Raji (cell line): ENCODE data around the gene DDX51.

Experiments
- POLR2A ChIP-seq: IDR thresholded peaks from 2 replicates; pipeline ENCODE4 v1.6.1; 2011; ENCODE audit warnings: low read depth, low read length, control low read depth; ENCODE audit not compliant: insufficient read depth

Gene DDX51

DNA sequence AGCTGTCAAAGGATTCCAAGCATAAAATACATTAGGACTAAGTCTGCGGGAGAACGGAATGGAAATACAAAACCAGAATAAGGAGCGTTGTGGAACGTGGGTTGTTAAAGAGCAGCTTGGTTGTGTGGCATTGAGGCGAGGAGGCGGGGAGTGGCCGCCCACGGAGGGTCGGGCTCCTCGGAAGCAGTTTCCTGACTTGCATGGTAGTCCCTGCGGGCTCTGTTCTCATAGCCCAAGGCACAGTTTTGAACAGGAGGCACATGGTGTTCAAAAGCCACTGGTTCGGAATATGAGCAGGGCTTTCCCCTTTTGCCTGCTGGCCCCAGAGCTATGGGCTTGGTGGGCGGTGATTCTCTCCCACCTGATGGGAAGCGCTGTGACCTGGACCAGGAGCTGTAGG is 12.2 kb downstream of the DDX51 start:
- no peak for TF ChIP-seq POLR2A

DNA sequence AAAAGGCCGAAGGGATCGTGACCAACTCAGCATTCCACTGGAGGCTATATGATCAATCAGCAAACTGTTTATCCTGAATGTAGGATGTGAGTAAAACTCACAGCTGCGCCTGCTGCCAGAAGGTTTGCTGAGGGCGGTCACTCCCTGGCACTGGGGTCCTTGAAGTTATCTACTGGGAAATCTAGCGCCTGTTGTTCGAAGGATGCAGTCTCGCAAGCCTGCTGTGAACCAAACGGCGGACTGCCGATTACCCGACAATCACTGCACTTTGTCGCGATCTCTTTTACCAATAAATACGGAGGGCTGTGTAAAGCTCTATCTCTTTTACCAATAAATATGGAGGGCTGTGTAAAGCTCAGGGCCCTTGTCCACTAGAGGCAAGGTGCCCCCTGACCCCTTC is 12.9 kb downstream of the DDX51 start:
- no peak for TF ChIP-seq POLR2A

DNA sequence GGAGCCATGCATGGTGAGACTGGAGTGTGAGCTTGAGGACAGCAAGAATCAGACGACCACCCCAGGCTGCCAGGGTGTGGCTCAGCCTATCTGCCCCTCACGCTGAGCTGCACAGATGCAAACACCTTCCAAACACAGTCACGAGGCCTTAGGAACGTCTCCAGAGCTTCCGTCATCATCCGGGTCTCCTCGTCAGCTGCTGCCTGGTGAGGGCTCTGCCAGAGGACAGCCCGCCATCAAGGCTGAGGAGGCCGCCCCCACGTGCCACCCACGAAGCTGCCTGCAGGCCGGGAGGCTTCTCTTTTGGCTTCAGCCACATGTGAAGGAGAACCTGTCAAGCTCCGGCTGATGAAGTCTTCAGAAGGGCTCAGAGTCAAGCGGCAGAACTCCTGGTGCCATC is 13.4 kb downstream of the DDX51 start:
- TF ChIP-seq POLR2A, result no peak

DNA sequence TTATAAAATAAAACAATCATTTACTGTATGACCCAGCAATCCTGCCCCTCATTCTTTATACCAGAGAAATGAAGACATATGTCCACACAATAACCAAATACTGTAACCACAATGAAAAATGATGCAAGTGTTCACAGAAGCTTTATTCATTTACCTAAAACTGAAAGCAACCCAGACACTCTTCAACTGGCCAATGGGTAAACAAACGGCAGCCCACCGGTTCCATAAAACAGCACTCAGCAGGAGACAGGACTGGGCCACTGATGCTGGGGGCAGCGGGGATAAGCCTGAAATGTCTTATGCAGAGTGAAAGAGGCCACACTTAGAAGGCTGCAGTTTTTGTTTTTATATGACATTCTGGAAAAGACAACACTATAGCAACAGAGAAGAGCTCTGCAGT is 15.1 kb downstream of the DDX51 start:
- TF ChIP-seq POLR2A, result no peak

DNA sequence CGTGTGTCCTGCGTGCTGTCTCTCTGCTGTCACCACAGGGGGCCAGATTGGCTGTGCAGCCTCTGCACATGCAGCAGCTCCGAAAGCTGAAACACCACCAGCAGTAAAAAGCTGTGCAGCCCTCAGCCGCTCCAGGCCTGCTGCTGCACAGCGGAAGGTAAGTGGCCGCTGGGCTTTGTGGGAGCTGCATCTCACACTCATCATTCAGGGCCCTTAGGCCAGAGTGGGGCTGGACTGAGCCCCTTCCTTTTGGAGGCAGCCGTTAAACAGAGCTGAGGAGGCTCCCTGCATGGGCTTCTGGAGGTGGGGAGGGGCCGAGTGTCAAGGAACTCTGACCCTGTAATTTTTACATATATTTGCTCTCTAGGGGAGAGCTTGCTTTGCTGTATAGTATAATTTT is 17.1 kb downstream of the DDX51 start:
- no peak for TF ChIP-seq POLR2A

DNA sequence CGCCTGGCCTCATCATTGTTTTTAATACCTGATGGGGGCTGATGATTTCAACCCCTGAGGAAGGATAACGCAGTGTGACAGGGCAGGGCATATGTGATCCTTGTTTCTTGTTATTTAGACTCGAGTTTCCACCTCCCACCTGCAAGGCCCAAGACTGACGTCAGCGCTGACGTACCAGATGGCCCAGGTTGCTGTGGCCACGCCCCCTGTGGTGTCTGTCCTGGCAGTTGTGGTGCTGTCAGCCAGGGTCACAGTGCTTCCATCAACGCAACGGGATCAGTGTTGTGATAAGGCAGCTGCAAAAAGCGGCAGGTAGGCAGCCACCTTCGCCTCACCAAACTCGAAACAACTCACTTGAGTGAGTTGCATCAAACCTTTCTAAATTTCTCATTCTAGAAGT is 18.4 kb downstream of the DDX51 start:
- TF ChIP-seq POLR2A, result no peak

DNA sequence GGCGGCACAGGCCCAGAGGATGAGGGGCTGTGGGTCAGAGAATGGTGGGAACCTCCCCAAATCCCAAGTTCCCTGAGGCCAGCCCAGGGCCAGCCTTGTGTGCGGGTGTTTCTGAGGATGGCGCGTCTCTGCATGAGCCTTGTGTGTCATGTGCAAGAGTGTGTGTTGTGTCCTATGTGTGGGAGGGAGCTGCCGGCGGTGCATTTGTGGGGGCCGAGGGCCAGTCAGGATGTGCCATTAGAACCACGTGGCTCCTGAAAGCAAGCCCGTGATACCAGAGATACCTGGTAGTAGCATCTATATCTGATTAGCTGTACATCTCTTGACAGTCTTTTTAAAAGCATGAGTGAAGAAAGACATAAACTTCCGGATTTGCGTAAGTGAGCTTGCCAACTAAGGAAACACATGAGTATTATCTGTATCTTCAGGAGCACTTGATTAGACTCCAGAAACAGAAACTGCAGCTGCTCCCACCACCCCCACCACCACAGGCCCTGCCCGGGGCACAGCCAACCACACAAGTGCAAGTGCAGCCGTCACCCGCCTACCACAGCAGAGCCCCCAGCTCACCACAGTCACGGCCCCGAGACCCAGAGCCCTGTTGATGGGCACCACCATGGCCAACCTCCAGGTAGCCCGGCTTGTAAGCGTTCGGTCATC is 19.2 kb downstream of the DDX51 start:
- no peak for TF ChIP-seq POLR2A

DNA sequence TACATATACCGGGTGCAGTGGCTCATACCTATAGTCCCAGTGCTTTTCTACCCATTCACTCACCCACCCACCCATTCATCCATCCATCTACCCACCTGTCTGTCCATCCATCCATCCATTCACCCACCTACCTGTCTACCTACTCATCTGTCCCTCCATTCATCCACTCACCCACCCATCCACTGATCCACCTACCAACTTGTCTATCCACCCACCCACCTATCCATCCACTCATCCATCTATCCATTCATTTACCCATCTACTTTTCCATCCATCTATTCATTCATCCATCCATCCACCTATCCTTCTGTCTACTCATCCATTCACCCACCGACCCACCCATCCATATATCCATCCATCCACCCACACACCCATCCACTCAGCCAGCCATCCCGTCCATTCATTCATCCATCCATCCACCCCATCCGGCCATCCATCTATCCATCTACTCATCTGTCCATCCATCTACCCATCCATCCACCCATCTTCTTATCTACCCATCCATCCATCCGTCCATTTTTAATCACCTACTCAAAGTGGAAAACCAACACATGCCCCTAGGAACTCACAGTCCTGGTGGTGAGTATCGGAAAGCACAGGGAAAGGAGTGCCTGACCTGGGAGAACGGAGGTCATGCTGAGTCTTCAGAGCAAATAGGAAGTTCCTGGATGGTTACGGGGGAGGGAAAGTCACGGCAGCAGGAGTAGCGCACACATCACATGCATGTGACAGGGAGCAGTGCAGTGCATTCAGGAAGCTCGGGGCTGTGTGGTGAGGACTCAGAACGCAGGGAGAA is 20.0 kb downstream of the DDX51 start:
- TF ChIP-seq POLR2A, result no peak

DNA sequence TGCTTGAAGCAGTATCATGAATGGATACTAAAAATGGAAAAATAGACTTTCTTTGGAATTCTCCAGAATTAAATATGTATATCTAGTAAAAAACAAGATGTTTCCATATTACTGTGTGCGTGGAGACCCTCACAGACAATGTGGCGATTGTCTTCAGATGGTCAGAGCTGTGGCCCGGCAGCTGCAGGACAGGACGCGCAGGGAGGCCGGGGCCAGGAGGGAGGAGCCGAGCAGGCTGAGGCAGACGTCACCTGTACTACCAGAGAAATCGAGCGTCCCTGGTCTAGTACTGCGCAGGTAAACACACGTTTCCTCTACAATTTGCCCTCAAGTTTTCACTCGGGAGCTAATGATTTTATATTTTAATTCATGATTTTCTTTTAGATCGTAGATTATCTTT is 22.8 kb downstream of the DDX51 start:
- TF ChIP-seq POLR2A, result no peak

DNA sequence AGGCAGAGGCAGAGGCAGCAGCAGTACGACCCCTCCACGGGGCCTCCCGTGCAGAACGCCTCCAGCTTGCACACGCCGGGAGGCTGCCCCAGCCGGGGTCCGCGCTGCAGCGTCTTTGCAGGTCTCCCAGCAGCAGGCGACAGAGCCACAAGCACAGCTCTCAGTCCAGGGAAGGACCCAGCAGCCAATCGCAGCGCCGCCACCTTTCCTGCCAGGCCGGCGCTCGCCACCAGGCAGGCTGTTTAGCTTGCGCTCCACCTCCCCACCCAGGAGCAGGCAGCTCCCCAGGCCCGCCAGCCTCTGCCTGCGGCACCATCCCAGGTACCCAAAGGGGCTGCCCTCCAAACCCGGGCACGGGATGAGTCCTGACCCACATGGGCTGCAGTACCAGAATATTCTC is 25.2 kb downstream of the DDX51 start:
- TF ChIP-seq POLR2A, result no peak

DNA sequence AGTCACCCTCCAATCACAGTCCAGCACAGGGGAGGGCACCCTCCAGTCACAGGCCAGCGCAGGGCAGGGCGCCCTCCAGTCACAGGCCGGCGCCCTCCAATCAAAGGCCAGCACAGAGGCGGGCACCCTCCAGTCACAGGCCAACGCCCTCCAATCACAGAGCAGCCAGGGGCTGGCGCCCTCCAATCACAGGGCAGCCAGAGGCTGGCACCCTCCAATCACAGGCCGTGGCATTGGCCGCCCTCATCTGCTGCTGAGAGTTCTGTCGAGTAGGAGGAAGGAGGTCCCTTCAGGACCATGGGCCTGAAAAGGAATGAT is 26.6 kb downstream of the DDX51 start:
- TF ChIP-seq POLR2A, result no peak

DNA sequence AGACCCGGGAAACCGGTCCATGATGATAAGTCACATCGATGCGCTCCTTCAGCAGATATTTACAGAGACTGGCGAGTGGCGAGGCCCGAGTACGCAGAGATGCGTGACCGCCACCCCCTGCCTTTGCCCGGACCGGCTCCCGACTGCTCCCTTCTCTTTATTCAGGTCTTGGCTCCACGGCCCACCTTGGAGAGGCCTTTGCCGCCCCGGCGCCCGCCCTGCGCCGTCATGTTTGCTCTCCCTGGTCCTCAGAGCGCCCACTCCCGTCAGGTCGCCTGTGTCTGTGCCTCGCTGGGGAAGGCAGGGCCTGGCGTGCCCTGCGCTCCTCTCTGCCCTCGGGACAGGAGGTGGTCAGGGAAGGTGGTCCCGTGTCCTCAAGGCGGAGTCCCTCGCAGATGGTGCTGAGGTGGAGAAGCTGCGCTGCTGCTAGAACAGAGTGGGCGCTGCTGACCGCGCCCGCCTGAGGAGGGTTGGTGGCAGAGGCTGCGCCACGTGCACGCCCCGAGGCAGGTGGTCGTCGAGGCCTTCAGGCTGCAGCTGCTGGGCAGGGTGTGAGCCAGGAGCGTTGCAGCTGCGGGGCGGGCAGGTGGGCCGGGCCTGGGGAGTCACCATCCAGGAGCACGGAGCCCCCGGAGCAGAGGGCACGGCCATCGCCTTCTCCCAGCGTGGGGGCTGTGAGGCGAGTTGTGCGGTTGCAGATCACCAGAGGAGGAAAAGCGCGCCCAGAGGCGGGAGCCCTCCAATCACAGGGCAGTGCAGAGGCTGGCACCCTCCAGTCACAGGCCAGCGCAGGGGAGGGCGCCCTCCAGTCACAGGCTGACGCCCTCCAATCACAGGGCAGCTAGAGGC is 27.2 kb downstream of the DDX51 start:
- TF ChIP-seq POLR2A, result no peak

DNA sequence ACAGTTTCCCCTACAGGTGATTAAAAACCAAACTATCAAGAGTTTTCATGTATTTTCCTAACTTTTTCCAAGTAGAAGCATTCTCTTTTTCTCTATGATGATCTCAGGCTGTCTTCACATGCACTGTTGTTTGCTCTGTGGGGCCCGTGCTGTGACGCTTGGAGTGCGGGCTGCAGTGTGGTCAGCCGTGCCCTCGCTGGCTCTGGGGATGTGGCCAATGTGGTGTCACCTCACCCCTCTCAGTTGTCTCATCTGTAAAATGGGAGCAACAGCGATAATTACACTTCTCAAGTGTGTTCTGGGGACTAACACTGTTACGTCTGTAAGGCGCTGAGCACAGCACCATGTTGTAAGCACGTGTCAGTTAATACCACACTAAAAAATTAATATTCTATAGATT is 28.6 kb downstream of the DDX51 start:
- TF ChIP-seq POLR2A, result no peak

DNA sequence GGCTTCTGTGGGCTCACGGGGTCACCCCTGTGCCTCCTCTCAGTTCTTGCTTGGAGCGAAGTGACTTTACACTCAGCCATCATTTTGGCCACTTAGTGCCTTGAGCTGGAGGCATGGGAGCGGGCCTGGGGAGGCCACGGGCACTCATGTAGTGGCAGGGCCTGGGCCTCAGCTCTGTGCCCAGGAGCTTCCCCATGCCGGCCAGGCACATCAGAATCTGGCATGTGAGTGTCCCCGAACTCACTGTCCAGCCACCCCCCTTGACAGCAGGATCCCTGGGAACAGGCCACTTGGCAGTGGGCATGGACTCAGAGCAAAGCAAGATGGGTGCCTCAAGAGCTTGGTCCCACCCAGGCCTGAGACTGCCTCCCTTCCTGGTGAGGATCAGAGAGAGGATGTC is 29.5 kb downstream of the DDX51 start:
- TF ChIP-seq POLR2A, result no peak

DNA sequence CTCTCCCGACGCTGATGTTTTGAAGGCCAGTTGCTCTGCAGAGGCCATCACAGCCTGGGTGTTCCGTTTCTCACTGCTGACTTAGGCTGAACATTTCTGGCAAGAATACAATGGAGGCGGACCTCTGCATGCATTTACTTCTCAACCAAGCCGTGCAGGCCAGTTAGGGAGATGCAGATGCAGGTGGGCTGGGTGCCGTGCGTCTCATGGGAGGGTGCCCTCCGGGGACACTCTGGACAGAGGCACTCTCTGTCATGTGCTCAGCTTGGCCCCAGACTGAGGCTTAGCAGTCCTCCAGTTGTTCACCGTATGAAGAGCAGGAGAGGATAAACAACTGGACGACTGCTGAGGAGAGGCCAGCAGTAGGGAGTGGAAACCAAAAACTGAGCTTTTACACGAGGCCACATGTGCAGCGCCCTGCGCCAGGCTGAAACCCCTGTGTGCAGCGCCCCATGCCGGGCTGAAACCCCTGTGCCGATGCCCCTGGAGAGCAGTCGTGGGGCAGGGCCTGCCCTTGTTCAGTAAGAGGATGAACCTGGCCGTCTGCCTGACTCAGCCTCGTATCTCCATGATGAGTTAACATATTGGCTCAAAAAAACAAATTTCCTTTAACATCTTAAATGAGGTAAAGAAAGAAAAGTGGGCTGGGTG is 32.3 kb downstream of the DDX51 start:
- no peak for TF ChIP-seq POLR2A
